Measurements from ENCODE around the gene MED13.

The MED13 gene

DNA sequence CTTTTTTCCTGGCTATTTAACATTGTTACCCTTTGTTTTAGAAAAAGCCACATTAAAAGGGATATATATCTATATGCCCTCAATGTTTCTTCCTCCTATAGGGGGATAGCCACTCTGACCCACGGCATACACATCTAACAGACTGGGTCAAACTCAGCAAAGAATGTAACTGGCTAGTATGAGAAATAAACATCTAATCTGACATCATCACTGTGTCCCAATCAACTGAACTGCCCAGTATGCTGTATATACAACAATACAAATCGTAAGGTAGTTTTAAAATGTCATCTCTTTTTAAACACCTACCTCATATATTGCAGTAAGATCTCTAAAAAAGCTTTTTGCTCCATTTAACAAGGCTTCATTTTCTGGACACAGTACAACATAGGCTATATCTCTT is 97.3 kb downstream of the MED13 start:
- TF ChIP-seq, protein P1, sequence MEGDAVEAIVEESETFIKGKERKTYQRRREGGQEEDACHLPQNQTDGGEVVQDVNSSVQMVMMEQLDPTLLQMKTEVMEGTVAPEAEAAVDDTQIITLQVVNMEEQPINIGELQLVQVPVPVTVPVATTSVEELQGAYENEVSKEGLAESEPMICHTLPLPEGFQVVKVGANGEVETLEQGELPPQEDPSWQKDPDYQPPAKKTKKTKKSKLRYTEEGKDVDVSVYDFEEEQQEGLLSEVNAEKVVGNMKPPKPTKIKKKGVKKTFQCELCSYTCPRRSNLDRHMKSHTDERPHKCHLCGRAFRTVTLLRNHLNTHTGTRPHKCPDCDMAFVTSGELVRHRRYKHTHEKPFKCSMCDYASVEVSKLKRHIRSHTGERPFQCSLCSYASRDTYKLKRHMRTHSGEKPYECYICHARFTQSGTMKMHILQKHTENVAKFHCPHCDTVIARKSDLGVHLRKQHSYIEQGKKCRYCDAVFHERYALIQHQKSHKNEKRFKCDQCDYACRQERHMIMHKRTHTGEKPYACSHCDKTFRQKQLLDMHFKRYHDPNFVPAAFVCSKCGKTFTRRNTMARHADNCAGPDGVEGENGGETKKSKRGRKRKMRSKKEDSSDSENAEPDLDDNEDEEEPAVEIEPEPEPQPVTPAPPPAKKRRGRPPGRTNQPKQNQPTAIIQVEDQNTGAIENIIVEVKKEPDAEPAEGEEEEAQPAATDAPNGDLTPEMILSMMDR (IDR thresholded peaks at IDR 0.05; ENCODE audit: control insufficient read depth, extremely low read depth, insufficient read depth), result no peak
- DNase-seq (ENCODE audit: low read depth), result no peak

DNA sequence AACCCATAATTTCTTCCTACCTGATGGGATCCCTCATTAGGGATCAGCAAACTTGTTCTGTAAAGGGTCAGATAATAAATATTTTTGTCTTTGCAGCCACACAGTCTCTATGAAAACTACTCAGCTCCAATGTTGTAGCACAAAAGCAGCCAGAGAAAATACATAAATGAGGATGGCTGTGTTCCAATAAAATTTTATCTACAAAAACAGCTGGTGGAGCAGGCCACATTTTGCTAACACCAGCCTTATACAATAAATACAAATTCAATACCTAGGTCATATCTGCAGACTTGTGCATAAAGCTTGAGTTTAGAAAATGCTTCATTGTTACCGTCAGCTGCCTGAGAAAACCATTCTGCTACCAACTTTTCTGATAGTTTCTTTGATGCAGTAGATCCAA is 98.9 kb downstream of the MED13 start:
- no peak overlapping the region for H3K4me3 ChIP-seq (ENCODE audit: low read depth, low read length)
- DNase-seq (ENCODE audit: low read depth), result no peak
- TF ChIP-seq, protein P1 (IDR thresholded peaks at IDR 0.05; ENCODE audit: control insufficient read depth, extremely low read depth, insufficient read depth), result no peak

More for the DNA sequence above, 97.3 kb downstream of the MED13 start:
- H3K4me3 ChIP-seq (ENCODE audit: low read depth, low read length), result no peak overlapping the region

DNA sequence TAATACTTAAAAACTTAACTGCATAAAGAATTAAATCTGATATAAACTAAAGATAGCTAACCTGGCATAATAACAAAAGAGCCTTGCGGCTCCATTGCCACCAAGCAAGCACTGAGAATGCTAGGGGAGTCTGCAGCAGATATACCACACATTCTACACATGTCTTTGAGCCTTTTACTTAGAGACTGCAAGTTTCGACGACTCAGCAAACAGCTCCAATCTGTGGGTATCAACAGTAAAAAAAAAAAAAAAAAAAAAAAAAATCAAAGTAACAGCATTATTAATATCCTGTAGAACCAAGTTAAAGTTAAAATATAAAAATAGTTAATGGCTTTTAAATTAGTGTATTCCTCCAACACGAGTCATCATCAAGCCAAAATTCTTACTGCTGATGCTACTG is 109.5 kb downstream of the MED13 start:
- no peak overlapping the region for H3K4me3 ChIP-seq (ENCODE audit: low read depth, low read length)
- no peak for DNase-seq (ENCODE audit: low read depth)
- TF ChIP-seq, protein P1 (IDR thresholded peaks at IDR 0.05; ENCODE audit: control insufficient read depth, extremely low read depth, insufficient read depth), result no peak

DNA sequence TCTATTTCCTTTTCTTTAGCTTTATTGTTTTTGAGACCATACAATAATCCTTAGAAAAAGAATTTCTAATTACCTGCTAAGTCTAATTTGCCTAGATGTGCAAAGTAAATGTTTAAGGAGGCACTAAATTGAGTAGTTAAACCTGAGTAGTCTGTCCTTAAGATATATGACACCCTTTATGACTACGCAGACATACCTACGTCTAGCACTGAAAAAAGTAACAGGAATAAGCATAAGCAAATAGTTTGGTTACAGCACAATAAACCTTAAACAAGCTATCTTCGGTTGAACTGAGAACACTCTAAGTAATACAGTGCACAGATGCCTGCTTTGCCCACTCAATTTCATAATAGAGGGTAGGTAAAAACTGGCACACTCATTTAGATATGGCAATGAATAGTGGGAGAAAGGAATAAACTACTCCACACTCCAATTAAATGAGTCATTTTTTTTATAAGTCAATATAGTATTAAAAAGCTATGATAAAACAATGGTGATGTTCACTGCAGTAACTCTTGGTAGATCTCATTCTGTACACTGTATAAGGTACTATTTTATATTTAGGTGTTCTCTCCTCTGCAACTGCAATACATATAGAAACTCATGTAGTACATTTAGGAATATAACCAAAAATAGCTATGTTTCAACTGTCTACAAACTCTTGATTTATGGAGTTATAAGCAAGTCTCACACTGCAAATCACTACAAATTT is 117.6 kb downstream of the MED13 start:
- peak; percentile 57 for DNase-seq (ENCODE audit: low read depth)
- TF ChIP-seq, protein P1 (IDR thresholded peaks at IDR 0.05; ENCODE audit: control insufficient read depth, extremely low read depth, insufficient read depth), result no peak
- H3K4me3 ChIP-seq (ENCODE audit: low read depth, low read length), result no peak overlapping the region

DNA sequence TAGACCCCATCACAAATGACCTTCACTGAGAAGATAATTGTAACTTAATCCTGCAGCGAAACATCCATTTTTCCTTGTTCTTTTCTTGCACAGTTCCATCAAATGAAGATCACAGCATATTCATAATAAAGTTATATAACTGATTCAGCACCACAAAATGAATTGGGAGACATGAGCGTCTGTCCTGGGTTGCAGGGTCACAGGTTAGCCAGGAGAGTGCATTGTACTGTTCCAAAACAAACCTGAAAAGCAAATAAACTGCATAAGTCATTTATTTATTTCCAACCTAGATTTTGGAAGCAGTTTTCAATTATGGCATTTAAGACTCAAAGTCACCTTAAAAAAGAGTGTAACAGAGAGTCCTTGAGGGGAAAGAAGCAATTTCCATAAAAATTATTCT is 118.7 kb downstream of the MED13 start:
- no peak overlapping the region; the same call in 1 of the 2 replicates for H3K4me3 ChIP-seq (ENCODE audit: low read depth, low read length)
- peak; percentile 64 for DNase-seq (ENCODE audit: low read depth)
- TF ChIP-seq, protein P1 (IDR thresholded peaks at IDR 0.05; ENCODE audit: control insufficient read depth, extremely low read depth, insufficient read depth), result no peak

DNA sequence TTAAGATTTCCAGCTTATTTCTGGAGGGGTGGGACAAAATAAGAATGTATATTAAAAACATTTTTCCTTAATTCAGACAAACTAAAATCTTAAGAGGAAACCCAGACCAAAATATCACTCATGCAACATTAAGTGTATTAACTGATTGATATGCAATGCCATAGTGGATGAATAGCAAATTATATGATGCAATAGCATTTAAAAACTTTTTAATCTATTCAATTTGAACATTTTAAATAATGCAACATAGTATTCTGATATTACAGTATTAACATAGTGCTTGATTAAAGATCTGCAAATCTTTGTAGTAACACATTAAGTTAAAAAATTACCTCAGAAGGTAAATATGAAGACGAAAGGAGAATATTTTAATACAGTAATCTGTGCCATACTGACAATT is 122.0 kb downstream of the MED13 start:
- no peak overlapping the region for H3K4me3 ChIP-seq (ENCODE audit: low read depth, low read length)
- TF ChIP-seq, protein P1 (IDR thresholded peaks at IDR 0.05; ENCODE audit: control insufficient read depth, extremely low read depth, insufficient read depth), result no peak
- no peak for DNase-seq (ENCODE audit: low read depth)

DNA sequence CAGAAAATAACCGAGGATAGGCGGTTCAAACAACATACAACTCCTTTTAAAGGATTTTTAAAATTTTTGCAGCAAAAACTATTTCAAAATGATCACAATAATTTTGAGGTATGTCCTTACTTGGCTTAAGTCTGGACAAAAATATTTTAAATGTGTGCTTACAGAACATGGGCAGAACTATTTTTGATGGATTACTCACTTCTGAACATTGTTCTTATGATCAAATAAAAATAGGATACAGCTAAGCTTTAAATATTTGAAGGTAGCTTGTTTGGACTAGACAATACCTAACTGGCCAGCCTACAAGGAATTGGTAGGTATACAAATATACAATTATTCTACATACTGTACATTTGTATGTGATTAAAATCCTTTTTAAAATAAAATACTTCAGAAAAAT is 123.0 kb downstream of the MED13 start:
- TF ChIP-seq, protein P1 (IDR thresholded peaks at IDR 0.05; ENCODE audit: control insufficient read depth, extremely low read depth, insufficient read depth), result no peak
- no peak for DNase-seq (ENCODE audit: low read depth)
- H3K4me3 ChIP-seq (ENCODE audit: low read depth, low read length), result no peak overlapping the region
